HG03066 (cell line): Measurements from ENCODE around the gene ZMYND19.
A peak's percentile ranks its signal among the peaks of the same experiment; 100 is the strongest.
"Not testable (repeated sequence)": the region's sequence is repeated elsewhere in the genome, so short reads cannot be mapped to it uniquely, and the experiment has no call there.

ENCODE experiments used
- ATAC-seq: cut with Tn5 transposase; IDR thresholded peaks from one replicate; pipeline ENCODE4 v1.9.1; 2021; ENCODE audit warnings: low read depth; ENCODE audit not compliant: unreplicated experiment

Gene ZMYND19

DNA sequence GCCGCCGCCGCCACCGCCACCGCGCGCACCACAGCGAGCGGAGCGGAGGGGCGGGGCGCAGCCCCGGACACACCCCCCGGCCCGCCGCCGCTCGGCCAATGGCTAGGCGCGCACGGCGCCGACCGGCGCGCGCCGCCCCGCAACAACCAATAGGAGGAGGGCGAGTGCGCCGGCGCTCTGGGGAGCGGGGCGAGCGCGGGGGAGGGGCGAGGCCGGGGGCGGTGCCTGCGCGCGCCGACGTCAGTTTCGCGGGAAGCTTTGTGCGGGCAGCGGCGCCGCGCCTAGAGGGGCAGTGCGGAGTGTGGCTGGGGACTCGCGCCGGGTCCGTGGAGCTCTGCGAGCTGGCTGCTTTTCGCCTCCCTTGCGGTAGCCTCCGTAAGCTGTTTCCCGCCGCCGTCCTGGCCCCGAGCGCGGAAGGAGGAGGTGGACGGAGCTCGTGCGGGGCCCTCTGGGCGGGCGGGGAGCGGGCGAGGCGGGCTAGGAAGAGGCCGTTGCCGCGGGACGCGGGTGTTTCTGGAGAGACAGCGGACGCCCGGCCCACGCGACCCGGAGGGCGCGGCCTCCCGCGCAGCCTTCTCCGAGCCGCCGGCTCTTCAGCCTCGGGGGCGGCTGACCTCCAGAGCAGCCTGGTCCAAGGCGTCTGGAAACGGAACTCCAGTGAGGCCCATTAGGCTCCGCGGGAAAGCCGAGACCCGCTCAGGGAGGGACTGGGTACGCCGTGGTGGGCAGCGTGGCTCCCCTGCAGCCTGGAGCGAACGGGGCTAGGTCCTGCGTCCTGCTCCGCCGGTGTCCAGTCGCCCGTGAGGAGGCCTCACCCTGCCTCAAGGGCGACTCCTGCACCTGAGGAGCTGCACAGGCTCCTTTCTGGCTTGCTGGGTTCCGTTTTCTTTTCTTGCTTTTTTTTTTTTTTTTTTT, at the start of gene ZMYND19:
Gene ZMYND19 (minus strand): TSS at position 44 of the 915 bp plus-strand sequence. CDS start 249 bp downstream, outside the sequence.
- peak; percentile 86 for ATAC-seq

DNA sequence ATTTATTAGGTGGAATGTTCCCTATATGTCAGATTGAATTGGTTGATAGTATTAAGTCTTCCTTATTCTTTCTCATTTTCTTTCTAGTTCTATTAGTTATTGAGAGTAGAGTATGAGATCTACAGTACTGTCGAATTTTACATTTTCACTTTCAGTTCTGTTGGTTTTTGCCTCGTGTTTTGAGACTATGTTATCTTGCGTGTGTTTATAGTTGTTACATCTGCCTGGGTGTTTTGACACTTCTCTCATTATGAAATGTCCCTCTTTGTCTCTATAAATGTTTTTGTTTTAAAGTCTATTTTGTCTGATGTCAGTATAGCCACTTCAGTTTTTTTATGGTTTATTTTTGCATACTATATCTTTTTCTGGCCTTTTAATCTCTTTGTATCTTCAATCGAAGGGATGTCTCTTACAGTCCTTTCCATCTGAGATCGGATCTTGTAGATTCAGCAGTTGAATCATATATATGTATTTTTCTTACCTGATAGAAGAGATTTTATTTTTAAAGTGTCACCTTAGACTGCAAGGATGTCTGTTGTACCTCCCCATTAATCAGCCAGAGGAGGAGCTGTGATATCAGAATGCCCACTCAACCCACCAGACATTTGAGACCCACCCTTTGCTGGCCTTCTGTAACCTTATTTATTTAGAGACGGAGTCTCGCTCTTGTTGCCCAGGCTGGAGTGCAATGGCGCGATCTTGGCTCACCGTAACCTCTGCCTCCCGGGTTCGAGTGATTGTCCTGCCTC, 49.2 kb upstream of the ZMYND19 start:
- no peak for ATAC-seq

DNA sequence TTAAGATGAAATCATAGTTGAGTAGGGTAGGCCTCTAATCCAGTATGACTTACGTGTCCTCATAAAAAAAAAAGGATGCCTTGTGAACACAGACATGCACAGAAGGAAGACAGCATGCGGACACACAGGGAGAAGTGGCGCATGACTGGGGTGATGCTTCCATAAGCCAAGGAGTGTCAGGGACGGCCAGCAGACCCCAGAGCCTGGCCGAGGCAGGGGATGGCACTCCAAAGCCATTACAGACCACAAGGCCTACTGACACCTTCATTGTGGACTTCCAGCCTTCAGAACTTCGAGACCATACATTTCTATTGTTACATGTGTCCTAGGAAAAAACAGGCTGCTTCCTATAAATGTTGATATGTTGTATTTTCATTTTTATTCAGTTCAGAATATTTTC, 48.4 kb upstream of the ZMYND19 start:
- ATAC-seq, result no peak

DNA sequence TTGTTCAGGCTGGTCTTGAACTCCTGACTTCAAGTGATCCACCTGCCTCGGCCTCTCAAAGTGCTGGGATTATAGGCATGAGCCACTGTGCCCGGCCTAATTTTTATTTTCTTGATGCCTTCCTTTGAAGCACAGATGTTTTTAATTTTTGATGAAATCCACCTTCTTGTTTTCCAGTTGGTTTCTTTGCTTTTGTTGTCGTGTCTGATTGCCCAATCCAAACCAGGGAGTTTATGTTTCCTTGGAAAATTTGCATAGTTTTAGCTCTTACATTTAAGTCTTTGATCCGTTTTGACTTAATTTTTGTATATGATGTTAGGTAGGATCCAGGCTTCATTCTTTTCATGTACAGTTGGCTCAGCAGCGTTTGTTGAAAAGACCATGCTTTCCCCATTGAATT, 43.7 kb upstream of the ZMYND19 start:
- ATAC-seq, result no peak

DNA sequence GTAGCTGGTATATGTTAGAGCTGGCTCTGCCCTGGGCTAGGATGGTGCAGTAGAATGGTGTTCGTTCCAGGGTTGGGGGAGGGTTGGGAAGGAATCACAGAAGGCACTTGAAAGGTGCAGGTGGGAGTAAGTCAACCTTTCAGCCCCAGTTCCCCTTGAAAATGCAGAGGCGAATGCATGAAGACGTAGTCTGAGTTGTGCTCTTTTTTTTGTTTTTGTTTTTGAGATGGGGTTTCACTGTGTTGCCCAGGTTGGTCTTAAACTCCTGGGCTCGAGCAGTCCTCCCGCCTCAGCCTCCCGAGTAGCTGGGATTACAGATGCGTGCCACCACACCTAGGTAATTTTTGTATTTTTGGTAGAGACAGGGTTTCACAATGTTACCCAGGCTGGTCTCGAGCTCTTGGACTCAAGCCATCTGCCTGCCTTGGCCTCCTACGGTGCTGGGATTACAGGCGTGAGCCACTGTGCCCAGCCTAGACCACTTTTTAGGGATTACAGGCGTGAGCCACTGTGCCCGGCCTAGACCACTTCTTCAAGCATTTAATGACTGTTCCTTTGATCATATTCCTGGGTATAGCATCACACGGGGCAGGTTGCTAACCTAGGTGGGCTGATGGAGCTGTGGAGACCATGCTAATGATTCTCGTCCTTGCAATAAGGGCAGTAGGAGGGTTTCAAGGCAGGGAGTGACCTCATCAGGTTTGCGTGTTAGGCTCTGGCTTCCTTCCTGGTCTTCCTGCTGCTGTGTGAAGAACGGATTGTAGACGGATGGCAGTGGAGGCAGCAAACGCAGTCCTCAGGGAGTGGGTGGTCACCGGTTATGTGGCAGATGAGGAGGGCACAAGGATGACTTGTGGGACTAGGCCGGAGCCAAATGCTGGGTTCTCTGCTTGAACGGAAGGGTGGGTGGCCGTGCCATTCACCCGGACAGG, 42.2 kb upstream of the ZMYND19 start:
- no peak for ATAC-seq

DNA sequence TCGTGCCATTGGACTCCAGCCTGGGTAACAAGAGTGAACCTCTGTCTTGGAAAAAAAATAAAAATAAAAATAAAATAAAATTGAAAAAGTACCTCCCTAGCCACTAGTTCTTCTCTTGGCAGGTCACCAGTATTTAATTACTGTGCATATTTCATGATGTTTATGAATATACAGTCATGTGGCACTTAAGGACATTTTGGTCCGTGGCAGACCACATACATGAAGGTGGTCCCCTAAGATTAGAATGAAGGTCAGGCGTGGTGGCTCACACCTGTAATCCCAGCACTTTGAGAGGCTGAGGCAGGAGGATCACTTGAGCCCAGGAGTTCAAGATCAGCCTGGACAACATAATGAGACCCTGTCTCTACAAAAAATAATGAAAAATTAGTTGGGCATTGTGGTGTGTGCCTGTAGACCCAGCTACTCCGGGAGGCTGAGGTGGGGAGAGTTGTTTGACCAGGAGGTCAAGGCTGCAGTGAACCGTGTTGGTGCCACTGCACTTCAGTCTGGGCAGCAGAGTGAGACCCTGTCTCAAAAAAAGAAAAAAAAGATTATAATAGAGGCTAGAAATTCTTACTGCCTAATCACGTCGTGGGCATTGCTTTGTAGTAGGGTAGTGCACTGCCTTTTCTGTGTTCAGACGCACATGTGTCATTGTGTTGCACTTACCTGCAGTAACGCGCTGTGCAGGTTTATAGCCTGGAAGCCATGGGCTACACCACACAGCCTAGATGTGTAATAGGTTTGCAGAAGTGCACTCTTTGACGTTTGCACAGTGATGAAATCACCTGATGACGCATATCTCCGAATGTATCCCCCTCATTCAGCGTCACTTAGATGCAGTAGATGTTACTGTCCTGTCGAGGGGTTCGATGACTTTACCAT, 41.3 kb upstream of the ZMYND19 start:
- ATAC-seq, result no peak

DNA sequence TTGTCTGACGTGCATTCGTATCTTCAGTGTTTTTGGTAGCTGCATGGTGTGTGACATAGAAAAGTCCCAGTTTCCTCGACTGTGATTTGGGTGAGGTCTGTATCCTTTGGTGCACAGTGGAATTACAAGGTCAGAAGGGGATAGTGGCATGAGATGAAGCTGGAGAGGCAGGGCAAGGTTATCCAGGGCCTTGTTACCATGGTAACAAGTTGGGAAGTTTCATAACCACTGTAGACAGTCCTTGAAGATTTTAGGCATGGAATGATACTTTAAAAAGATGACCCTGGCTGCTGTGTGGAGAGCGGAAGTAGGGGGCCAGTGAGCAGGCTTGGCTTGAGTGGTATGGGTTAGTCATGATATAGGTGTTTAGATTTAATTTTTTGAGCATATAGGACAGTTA, 40.4 kb upstream of the ZMYND19 start:
- ATAC-seq, result no peak

DNA sequence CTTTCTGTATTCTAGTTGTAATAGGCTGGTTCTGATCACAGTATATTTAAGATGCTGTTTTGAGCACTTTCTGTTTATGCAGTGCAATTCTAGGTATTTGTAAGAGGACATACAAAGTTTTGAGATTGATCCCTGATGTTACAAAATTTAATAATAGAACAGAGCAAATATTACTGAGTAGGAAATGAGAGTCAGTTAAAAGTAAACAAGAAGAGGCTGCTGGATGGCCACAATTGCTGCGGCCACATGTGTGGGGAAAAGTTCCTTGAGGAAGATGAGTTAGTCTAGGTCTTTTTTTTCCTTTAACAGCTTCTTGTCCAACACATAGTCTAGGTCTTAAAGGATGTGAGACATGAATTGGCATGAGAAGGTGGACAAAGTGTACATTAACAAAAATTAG, 39.8 kb upstream of the ZMYND19 start:
- no peak for ATAC-seq

DNA sequence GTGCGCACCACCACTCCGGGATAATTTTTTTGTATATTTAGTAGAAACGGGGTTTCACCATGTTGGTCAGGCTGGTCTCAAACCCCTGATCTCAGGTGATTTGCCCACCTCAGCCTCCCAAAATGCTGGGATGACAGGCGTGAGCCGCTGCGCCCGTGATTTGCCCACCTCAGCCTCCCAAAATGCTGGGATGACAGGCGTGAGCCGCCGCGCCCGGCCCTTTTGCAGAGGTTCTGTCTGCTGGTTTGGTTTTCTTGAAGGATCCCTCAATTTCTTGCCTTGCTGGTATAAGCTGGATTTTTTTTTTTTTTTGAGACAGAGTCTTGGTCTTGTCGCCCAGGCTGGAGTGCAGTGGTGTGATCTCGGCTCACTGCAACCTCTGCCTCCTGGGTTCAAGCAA, 37.1 kb upstream of the ZMYND19 start:
- ATAC-seq, result not testable (repeated sequence)

DNA sequence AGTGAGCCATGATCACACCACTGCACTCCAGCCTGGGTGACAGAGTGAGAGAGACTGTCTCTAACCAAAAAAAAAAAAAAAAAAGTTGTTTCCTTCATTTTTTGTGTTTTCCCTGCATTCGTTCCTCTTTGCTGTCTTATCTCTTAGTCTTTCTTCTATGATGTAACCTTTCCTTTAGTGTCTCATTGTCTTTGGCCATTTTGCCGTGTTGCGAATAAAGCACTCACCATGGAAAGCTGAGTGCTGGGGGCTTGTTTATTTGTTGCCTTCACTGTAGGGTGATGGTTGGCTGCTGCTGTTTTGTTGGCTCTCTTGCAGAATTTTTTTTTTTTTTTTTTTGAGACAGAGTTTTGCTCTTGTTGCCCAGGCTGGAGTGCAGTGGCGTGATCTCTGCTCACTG, 36.2 kb upstream of the ZMYND19 start:
- ATAC-seq, result no peak

DNA sequence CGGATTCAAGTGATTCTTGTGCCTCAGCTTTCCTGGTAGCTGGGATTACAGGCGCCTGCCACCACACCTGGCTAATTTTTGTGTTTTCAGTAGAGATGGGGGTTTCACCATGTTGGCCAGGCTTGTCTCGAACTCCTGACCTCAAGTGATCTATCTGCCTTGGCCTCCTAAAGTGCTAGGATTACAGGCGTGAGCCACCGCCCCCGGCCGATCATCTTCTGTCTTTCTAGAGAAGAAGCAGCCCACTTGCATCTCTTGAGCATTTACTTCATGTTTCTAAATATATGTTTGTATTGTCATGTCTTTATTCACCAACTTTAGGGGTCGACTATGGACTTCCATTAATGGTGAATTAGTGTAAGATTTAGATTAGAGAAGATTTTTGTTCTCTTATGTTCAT, 31.9 kb upstream of the ZMYND19 start:
- not testable (repeated sequence) for ATAC-seq

DNA sequence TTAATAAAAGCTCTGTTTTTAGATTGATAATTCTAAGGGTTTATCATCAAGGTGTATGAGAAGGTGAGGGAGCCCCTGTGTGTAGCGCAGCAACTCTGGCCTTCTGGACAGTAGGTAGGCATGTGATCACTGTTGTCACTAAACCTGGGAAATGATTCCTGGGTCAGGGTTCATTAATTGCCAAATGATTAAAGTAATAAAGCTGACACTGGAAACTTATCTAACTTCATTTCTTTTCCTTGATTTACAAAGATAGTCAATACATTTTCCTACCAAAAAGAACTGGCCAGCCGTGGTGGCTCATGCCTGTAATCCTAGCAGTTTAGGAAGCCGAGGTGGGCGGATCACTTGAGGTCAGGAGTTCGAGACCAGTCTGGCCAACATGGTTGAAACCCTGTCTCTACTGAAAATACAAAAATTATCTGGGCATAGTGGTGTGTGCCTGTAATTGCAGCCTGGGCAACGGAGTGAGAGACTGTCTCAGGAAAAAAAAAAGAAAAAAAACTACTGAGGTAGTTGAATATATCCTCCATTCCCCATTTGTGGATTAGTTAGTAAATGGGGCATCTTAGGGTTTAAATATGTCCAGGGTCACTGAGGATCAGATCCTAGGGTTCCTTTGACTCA, 30.9 kb upstream of the ZMYND19 start:
- no peak for ATAC-seq

DNA sequence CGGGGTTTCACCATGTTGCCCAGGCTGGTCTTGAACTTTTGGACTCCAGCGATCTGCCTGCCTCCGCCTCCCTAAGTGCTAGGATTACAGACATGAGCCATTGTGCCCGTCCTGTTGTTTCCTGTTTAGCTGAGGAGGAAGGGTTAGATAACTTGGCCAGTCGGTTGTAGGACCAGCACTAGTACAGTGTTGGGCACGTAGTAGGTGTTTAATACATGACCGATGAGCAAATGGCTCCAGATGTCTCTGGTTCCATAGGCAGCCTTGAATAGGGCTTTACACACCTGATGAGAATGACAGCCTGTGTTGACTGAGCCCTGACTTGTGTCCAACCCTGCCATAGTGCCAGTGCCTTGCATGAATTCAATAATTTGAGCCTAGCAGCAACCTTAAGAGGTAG, 30.3 kb upstream of the ZMYND19 start:
- no peak for ATAC-seq

DNA sequence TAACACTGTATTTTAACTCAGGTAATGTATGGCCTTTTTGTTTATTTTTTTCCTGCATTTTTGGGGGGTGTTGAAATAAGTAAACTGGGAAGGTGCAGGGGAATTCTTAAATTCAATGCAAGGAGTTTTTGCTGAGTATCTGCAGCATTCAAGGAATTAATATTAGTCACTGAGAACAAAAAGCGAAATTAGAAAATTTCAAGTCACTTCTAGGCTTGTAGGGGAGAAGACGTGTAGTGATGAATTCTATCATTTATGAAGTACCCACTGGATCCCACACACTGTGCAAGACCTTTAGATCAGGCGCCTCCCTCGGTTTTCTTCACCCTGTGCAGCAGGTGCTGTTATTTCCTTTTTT, 29.7 kb upstream of the ZMYND19 start:
- ATAC-seq, result no peak

DNA sequence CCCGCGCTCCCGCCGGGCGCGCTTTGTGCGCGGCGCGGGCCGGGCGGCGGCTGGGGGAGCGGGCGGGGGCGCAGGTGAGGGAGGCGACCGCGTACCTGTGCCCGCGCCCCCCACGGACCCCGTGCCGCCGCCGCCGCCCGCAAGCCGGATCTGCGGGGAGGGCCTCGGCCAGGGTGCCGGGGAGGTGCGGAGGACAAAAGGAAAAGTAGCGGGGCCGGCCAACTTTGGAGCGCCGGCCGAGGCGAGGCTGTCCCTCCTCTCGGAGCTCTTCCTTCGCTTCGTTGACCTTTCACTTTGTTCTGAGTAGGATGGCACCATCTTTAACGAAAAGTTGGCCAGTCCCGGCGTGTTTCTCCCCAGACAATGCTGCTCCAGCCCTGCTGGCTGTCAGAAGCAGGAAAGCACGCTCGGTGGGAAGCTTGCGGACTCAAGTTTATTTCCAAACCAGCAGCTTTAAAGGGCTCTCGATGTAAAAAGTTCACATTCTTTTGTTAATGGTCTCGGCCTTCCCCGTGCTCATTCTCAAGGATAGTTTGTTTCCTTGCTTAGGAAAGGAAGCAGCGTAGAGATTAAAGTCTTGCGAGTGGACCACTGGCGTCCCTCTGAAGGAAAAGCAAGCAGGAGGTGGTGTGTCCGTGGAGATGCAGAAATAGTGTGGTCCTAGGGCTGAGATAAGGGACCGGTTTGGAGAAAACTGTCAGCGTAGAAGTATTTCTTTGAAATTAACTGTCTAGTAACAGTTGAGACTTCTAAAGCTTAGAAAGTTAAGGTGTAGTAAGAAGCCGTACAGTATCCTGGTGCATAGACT, 29.1 kb upstream of the ZMYND19 start:
- ATAC-seq, result peak; percentile 12

DNA sequence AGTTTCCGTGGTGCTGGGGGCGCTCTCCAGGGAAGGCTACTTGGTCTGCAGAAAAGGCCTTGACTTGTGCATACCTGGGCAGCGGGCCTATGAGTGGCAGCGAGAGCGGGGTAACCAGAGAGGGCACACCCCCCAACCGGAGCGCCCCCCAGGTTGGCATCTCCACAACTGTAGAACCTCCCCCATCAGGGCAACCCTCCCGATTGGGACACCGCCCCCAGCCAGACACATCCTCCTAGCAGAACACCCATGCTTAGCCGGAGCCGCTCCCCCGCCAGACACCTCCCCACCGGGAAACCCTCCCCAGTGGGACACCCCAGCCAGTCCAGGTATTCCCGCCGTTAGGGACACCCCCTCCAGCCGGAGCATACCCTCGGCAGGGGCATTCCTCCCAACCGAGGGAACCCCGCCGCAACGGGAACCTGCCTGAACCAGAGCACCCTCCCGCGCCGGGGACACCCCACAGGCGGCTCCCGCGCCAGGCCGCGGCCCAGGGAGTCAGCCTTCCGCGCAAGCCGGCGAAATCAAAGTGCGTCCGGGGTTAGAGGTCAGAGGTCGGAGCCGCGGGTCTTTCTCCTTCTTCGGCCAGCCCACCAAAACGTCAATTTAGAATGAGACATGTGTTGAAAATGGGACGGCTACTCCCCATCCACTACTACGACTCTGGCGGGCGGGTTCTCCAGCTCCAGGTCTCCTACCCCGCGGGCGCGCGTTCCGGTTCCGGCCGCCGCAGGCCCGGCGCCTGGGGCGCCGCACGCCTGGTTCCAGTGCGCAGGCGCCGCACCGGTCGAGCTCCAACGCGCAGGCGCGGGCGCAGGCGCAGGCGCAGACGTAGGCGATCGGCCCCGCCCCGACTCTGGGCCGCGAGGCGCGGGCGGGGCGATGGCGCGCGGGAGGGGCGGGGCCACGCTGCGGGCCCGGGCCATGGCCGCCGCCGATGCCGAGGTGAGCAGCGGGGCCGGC, 28.1 kb upstream of the ZMYND19 start, which contains the start of gene EHMT1:
Gene EHMT1 (plus strand): TSS at position 901 of the 963 bp plus-strand sequence. CDS start 24 bp downstream, at position 925.
- ATAC-seq, result peak; percentile 50

DNA sequence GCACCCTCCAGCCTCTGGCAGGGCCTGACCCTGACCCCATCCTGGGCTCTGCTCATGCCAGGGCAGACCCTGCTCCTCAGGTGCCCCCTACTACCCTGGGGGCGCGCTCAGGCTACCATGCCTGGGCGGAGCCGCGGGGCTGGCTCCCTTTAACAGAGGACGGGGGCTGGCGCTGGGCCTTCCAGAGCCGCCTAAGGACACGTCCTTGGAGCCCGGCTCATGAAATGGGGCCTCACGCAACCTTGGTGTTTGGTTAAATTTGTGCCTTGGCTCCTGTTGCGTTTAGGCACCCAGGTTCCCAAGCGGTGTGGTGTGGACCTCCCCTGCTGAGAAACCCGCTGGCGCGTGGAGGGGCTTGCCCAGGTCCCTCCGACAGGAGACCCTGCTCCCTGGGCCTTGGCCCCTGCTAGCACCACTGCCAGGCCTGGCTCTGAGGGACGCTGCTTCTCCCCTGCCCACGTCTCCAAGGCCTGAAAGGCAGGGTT, 25.1 kb upstream of the ZMYND19 start:
- ATAC-seq, result no peak
